Measurements from ENCODE around the gene RNF113B. TPM values are rescaled to one million over a fixed set of nuclear protein-coding genes. Genes with fewer than 3 reads are reported as not detected.
A peak's percentile ranks its signal among the peaks of the same experiment; 100 is the strongest.

Gene RNF113B
- total and polyA plus RNA-seq, 4 donors = 0.64 TPM; not detected in 3

DNA sequence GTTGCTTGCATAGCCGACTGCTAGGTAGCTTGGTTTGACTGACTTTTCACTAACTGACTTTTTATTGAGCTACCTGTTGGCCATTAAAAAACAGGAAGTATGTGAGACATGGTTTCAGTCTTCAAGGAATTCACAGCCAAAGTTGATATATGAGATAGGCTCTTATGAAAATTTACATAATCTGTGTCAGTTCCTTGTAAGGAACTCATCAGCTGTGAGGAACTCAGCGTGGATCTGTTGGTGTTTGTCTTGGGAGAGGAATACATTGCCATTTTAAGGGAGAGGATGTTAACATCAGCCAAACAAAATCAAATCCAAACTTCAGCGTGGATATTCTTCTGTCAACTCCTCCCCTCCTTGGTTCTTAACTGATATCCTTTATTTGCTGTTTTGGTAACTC lies 2.0 kb downstream of the RNF113B start:
- H3K4me1 ChIP-seq (ENCODE audit: control insufficient read depth in 4 of 4, insufficient read depth in 4 of 4, low read length in 3 of 4) = peaks cover 10 to 45% (median 37%) of the 10 kb centered on the region in 4 donors
- no peaks in the 10 kb centered on the region for H3K27me3 ChIP-seq (ENCODE audit: control insufficient read depth in 4 of 4, insufficient read depth in 4 of 4, low read length in 3 of 4)
- WGBS = 57% methylated on average over 3 of the region's 3 CpGs
- H3K9ac ChIP-seq (ENCODE audit: low read depth in 1 of 2, low read length in 2 of 2) = no peak overlapping the region
- DNase-seq (ENCODE audit: low spot score) = no peak
- no peaks in the 10 kb centered on the region for H3K9me3 ChIP-seq (ENCODE audit: control insufficient read depth in 4 of 4, low read length in 3 of 4)
- H3K36me3 ChIP-seq (ENCODE audit: control insufficient read depth in 4 of 4, insufficient read depth in 3 of 4, low read depth in 1 of 4, low read length in 3 of 4) = peaks cover 0 to 8% (median 1%) of the 10 kb centered on the region in 4 donors
- peak overlapping the region; percentile 77 to 87 for H3K27ac ChIP-seq (ENCODE audit: low read depth in 1 of 2, low read length in 2 of 2)
- no peak overlapping the region for H3K4me3 ChIP-seq (ENCODE audit: low read depth in 1 of 3, low read length in 3 of 3)
- TF ChIP-seq, protein P1, sequence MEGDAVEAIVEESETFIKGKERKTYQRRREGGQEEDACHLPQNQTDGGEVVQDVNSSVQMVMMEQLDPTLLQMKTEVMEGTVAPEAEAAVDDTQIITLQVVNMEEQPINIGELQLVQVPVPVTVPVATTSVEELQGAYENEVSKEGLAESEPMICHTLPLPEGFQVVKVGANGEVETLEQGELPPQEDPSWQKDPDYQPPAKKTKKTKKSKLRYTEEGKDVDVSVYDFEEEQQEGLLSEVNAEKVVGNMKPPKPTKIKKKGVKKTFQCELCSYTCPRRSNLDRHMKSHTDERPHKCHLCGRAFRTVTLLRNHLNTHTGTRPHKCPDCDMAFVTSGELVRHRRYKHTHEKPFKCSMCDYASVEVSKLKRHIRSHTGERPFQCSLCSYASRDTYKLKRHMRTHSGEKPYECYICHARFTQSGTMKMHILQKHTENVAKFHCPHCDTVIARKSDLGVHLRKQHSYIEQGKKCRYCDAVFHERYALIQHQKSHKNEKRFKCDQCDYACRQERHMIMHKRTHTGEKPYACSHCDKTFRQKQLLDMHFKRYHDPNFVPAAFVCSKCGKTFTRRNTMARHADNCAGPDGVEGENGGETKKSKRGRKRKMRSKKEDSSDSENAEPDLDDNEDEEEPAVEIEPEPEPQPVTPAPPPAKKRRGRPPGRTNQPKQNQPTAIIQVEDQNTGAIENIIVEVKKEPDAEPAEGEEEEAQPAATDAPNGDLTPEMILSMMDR (IDR thresholded peaks at IDR 0.05; ENCODE audit: low read depth, low read length, missing input control) = no peak
- no peak for TF ChIP-seq YY1 (IDR thresholded peaks at IDR 0.05)
- TF ChIP-seq, protein P2, sequence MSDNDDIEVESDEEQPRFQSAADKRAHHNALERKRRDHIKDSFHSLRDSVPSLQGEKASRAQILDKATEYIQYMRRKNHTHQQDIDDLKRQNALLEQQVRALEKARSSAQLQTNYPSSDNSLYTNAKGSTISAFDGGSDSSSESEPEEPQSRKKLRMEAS (IDR thresholded peaks at IDR 0.05) = no peak
- TF ChIP-seq RXRA (IDR thresholded peaks at IDR 0.05) = no peak
- TF ChIP-seq TAF1 (conservative IDR thresholded peaks at IDR 0.05) = no peak
- no peak for TF ChIP-seq FOXA2 (IDR thresholded peaks at IDR 0.05)
- no peak for TF ChIP-seq FOXA1 (IDR thresholded peaks at IDR 0.05)
- no peak for TF ChIP-seq JUND (IDR thresholded peaks at IDR 0.05)
- TF ChIP-seq GABPA (IDR thresholded peaks at IDR 0.05 in 1 of 2, conservative IDR thresholded peaks at IDR 0.05 in 1 of 2) = no peak
- no peak for TF ChIP-seq SP1 (IDR thresholded peaks at IDR 0.05)
- no peak for TF ChIP-seq RAD21 (IDR thresholded peaks at IDR 0.05)

DNA sequence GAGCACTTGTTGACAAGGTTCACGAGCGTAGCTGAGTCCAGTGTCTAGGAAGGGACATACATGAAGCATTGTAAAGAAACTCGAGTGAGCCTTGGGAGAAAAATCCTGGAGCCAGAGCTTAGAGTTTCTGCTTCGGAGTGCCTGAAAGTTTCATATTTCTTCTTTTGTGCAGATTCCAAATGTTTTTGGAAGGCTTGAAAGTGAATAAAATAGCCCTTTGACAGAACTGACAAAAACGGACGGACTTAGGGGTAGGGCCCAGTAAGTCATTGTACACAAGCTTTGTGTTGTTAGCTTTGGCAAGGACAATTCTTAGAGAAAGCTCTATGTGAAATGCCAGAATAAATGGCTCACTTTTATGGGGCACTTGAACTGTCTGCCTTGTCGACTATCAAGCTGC lies 2.8 kb downstream of the RNF113B start:
- peaks cover 0 to 8% (median 1%) of the 10 kb centered on the region in 4 donors for H3K36me3 ChIP-seq (ENCODE audit: control insufficient read depth in 4 of 4, insufficient read depth in 3 of 4, low read depth in 1 of 4, low read length in 3 of 4)
- no peaks in the 10 kb centered on the region for H3K27me3 ChIP-seq (ENCODE audit: control insufficient read depth in 4 of 4, insufficient read depth in 4 of 4, low read length in 3 of 4)
- 36% methylated on average over 7 of the region's 7 CpGs for WGBS
- TF ChIP-seq HNF4A (conservative IDR thresholded peaks at IDR 0.05) (peak in 1 of 2 donors; percentile 9), FOXA2 (IDR thresholded peaks at IDR 0.05) (peak; percentile 37), YY1 (IDR thresholded peaks at IDR 0.05) (no peak)
- H3K4me1 ChIP-seq (ENCODE audit: control insufficient read depth in 4 of 4, insufficient read depth in 4 of 4, low read length in 3 of 4) = peaks cover 10 to 45% (median 37%) of the 10 kb centered on the region in 4 donors
- H3K4me3 ChIP-seq (ENCODE audit: low read depth in 1 of 3, low read length in 3 of 3) = no peak overlapping the region
- peak overlapping the region in 1 of 2 donors; percentile 38 for H3K9ac ChIP-seq (ENCODE audit: low read depth in 1 of 2, low read length in 2 of 2)
- H3K9me3 ChIP-seq (ENCODE audit: control insufficient read depth in 4 of 4, low read length in 3 of 4) = no peaks in the 10 kb centered on the region
- peak overlapping the region; percentile 77 to 87 for H3K27ac ChIP-seq (ENCODE audit: low read depth in 1 of 2, low read length in 2 of 2)
- DNase-seq (ENCODE audit: low spot score) = no peak

DNA sequence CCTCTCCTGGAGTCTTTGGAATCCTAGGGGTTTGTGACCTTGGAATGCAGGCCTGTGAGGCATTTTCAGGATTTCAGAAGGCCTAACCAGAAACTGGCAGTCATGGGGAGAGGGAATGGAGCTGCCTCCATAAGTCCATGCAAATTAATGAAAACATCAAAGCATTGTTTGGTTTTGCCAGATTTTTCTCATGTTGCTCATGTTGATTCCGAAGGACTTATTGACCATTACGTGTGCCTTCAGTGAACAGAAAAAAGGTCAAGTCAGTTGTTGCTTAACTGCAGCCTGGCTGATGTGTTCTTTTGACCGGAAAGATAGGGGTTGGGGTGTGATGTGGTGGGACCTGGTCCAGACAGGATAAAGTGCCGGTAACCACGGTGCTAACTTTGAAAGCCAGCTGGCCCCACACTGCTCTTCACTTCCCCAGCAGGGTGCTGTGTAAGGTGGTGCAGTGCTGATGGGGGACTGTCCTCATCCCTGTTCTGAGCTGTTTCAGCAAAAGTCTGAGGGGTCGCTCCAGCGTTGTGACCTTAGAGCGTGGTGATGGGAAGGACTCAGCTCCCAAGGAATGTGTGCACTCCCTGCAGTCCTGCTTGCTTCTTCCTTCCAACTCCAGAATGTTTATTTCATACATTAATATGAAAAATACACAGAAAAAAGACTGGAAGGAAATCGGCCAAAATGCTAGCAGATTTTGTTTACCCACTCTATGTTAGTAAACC lies 3.5 kb downstream of the RNF113B start:
- Histone ChIP-seq H3K9me3 (ENCODE audit: control insufficient read depth in 4 of 4, low read length in 3 of 4) (no peaks in the 10 kb centered on the region), H3K9ac (ENCODE audit: low read depth in 1 of 2, low read length in 2 of 2) (no peak overlapping the region), H3K36me3 (ENCODE audit: control insufficient read depth in 4 of 4, insufficient read depth in 3 of 4, low read depth in 1 of 4, low read length in 3 of 4) (peaks cover 0 to 8% (median 1%) of the 10 kb centered on the region in 4 donors), H3K4me3 (ENCODE audit: low read depth in 1 of 3, low read length in 3 of 3) (peak overlapping the region in 1 of 3 donors; percentile 34), H3K4me1 (ENCODE audit: control insufficient read depth in 4 of 4, insufficient read depth in 4 of 4, low read length in 3 of 4) (peaks cover 10 to 45% (median 37%) of the 10 kb centered on the region in 4 donors), H3K27me3 (ENCODE audit: control insufficient read depth in 4 of 4, insufficient read depth in 4 of 4, low read length in 3 of 4) (no peaks in the 10 kb centered on the region), H3K27ac (ENCODE audit: low read depth in 1 of 2, low read length in 2 of 2) (peak overlapping the region; percentile 77 to 87)
- WGBS = 20% methylated on average over 9 of the region's 9 CpGs
- no peak for DNase-seq (ENCODE audit: low spot score)
- peak; percentile 86 to 95 for TF ChIP-seq HNF4A (conservative IDR thresholded peaks at IDR 0.05)
- TF ChIP-seq, protein P1 (IDR thresholded peaks at IDR 0.05; ENCODE audit: low read depth, low read length, missing input control) = no peak
- peak; percentile 29 for TF ChIP-seq HNF4G (IDR thresholded peaks at IDR 0.05)
- TF ChIP-seq, protein P3, sequence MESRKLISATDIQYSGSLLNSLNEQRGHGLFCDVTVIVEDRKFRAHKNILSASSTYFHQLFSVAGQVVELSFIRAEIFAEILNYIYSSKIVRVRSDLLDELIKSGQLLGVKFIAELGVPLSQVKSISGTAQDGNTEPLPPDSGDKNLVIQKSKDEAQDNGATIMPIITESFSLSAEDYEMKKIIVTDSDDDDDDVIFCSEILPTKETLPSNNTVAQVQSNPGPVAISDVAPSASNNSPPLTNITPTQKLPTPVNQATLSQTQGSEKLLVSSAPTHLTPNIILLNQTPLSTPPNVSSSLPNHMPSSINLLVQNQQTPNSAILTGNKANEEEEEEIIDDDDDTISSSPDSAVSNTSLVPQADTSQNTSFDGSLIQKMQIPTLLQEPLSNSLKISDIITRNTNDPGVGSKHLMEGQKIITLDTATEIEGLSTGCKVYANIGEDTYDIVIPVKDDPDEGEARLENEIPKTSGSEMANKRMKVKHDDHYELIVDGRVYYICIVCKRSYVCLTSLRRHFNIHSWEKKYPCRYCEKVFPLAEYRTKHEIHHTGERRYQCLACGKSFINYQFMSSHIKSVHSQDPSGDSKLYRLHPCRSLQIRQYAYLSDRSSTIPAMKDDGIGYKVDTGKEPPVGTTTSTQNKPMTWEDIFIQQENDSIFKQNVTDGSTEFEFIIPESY (IDR thresholded peaks at IDR 0.05) = peak; percentile 71
- peak; percentile 92 to 95 for TF ChIP-seq RXRA (IDR thresholded peaks at IDR 0.05)
- TF ChIP-seq JUND (IDR thresholded peaks at IDR 0.05) = peak; percentile 38 to 84
- TF ChIP-seq NR2F2 (IDR thresholded peaks at IDR 0.05) = peak; percentile 60
- peak; percentile 49 to 64 for TF ChIP-seq RAD21 (IDR thresholded peaks at IDR 0.05)
- TF ChIP-seq, protein P2 (IDR thresholded peaks at IDR 0.05) = peak; percentile 86
- peak; percentile 74 for TF ChIP-seq SP1 (IDR thresholded peaks at IDR 0.05)
- TF ChIP-seq FOXA2 (IDR thresholded peaks at IDR 0.05) = peak; percentile 77
- peak; percentile 67 for TF ChIP-seq YY1 (IDR thresholded peaks at IDR 0.05)
- no peak for TF ChIP-seq TAF1 (conservative IDR thresholded peaks at IDR 0.05)
- TF ChIP-seq GABPA (IDR thresholded peaks at IDR 0.05 in 1 of 2, conservative IDR thresholded peaks at IDR 0.05 in 1 of 2) = peak in 1 of 2 donors; percentile 58
- TF ChIP-seq FOXA1 (IDR thresholded peaks at IDR 0.05) = peak; percentile 45
- TF ChIP-seq EGR1 (IDR thresholded peaks at IDR 0.05; ENCODE audit: low read depth in 2 of 2) = peak in 1 of 2 donors; percentile 49
